Measurements from ENCODE around the gene WNK1. TPM values are rescaled to one million over a fixed set of nuclear protein-coding genes. Genes with fewer than 3 reads are reported as not detected.

WNK1 gene
- total and polyA plus RNA-seq, 2 of the 8 experiments (the other 6 are each of a cell fraction or from before 2014, with no cell fraction given) = 88.2 to 157 TPM

GRCh38 chr12:907413-908185, 155.2 kb downstream of the WNK1 start:
- Histone ChIP-seq H3K23me2 (ENCODE audit: low read depth, low read length) (no peaks in the 10 kb centered on the region; the same call in 1 of the 2 replicates), H3K27ac (ENCODE audit: low read depth, low read length) (no peak overlapping the region; the same call in 1 of the 2 replicates), H3K79me2 (ENCODE audit: control insufficient read depth in 1 of 2, insufficient read depth in 2 of 2, low read length in 2 of 2) (no peaks in the 10 kb centered on the region), H3K27me3 (replicated peaks in 1 of 4; ENCODE audit: control insufficient read depth in 3 of 4, extremely low read depth in 1 of 4, insufficient read depth in 3 of 4, low read length in 3 of 4) (no peaks in the 10 kb centered on the region), H3K18ac (ENCODE audit: extremely low read depth, low read length) (no peak overlapping the region), H2BK5ac (ENCODE audit: low read depth, low read length) (no peak overlapping the region), H4K91ac (replicated peaks; ENCODE audit: insufficient read length, low read length) (no peak overlapping the region), H2AFZ (ENCODE audit: low read length) (no peak overlapping the region), H2BK15ac (ENCODE audit: low read length) (no peak overlapping the region), H3K4me1 (replicated peaks in 1 of 4; ENCODE audit: control insufficient read depth in 3 of 4, insufficient read depth in 4 of 4, low read length in 3 of 4) (no peaks in the 10 kb centered on the region), H3K79me1 (ENCODE audit: low read depth, low read length) (no peaks in the 10 kb centered on the region; the same call in 1 of the 2 replicates), H3K23ac (ENCODE audit: insufficient read length) (no peak overlapping the region), H3K56ac (replicated peaks; ENCODE audit: insufficient read length, low read depth, low read length) (no peak overlapping the region), H2BK120ac (replicated peaks; ENCODE audit: low read depth, low read length) (no peak overlapping the region), H3K4ac (replicated peaks; ENCODE audit: insufficient read length, low read depth, low read length) (no peak overlapping the region), H3K9me3 (ENCODE audit: insufficient read depth in 2 of 2, low read depth in 1 of 2, low read length in 1 of 2) (no peaks in the 10 kb centered on the region), H3K14ac (ENCODE audit: insufficient read length) (no peak overlapping the region), H2BK12ac (ENCODE audit: low read depth, low read length) (no peak overlapping the region), H4K20me1 (replicated peaks in 1 of 2; ENCODE audit: control insufficient read depth in 1 of 2, insufficient read depth in 2 of 2, low read length in 2 of 2) (peaks cover 4 to 7% of the 10 kb centered on the region in 2 experiments), H3K4me3 (ENCODE audit: extremely low read depth in 1 of 4, insufficient read depth in 2 of 4, low read depth in 3 of 4, low read length in 4 of 4) (no peak overlapping the region), H3K36me3 (ENCODE audit: control insufficient read depth in 2 of 4, insufficient read depth in 4 of 4, low read length in 3 of 4) (peaks cover 9 to 79% (median 39%) of the 10 kb centered on the region in 4 experiments), H2AK5ac (ENCODE audit: low read depth, low read length) (no peak overlapping the region), H3K9ac (replicated peaks in 1 of 4; ENCODE audit: extremely low read depth in 1 of 4, low read depth in 3 of 4, low read length in 3 of 4) (no peak overlapping the region), H4K8ac (ENCODE audit: extremely low read depth, insufficient read depth, low read length) (no peak overlapping the region), H4K5ac (ENCODE audit: insufficient read length, low read depth, low read length) (no peak overlapping the region), H3K4me2 (ENCODE audit: insufficient read depth in 1 of 2, low read depth in 2 of 2, low read length in 2 of 2) (no peak overlapping the region), H2BK20ac (ENCODE audit: low read length) (no peak overlapping the region)
- 85% methylated on average over 16 of the region's 16 CpGs; no CpG with 5 or more reads in 1 of the 2 experiments for WGBS, 2 experiments (ENCODE audit: extremely low coverage in 1 of 2, insufficient coverage in 1 of 2, insufficient read length in 1 of 2, insufficient replicate concordance in 2 of 2, low coverage in 1 of 2, low lambda C conversion rate in 2 of 2, missing lambda C conversion rate in 1 of 2)
- POLR2A ChIA-PET (ENCODE audit: partially characterized antibody) = no interaction called here
- FAIRE-seq (no peak), DNase-seq (ENCODE audit: low read depth in 1 of 2, low spot score in 2 of 2) (no peak)
- CTCF ChIA-PET (ENCODE audit: partially characterized antibody) = no interaction called here
- no peak for TF ChIP-seq TAF7 (optimal IDR thresholded peaks at IDR 0.05; ENCODE audit: borderline replicate concordance, low read depth, low read length)
- no peak for TF ChIP-seq MAX (IDR thresholded peaks at IDR 0.05)
- no peak for TF ChIP-seq CBX8 (IDR thresholded peaks at IDR 0.05; ENCODE audit: borderline replicate concordance, low read depth, low read length)
- TF ChIP-seq POU5F1 (IDR thresholded peaks at IDR 0.05; ENCODE audit: low read depth, low read length) = no peak
- TF ChIP-seq CTCF (IDR thresholded peaks at IDR 0.05; ENCODE audit: control extremely low read depth in 1 of 3, insufficient read depth in 1 of 3, low read depth in 1 of 3, low read length in 3 of 3) = no peak
- TF ChIP-seq FOSL1 (IDR thresholded peaks at IDR 0.05; ENCODE audit: insufficient read depth, low read depth, low read length) = no peak
- TF ChIP-seq SIX5 (IDR thresholded peaks at IDR 0.05; ENCODE audit: low read depth, low read length) = no peak
- TF ChIP-seq CREB1 (IDR thresholded peaks at IDR 0.05) = no peak
- no peak for TF ChIP-seq RXRA (IDR thresholded peaks at IDR 0.05; ENCODE audit: insufficient read depth, low read depth, low read length)

All from H1 (cell line).